DOHH2 (cell line): ENCODE results near the gene NDUFV2.

Experiments
- EZH2phosphoT487 ChIP-seq: fragments of 200-600 bp; sonication (generic); IDR thresholded peaks from 2 replicates; pipeline ENCODE4 v1.6.1; 2017; ENCODE audit warnings: borderline replicate concordance, mild to moderate bottlenecking, antibody characterized with exemption, low read length, moderate library complexity, mixed read lengths
- TF ChIP-seq, protein P1 (sequence below): fragments of 200-600 bp; sonication (generic); IDR thresholded peaks from one replicate; pipeline ENCODE4 v1.5.1; 2014; ENCODE audit warnings: antibody characterized with exemption, mild to moderate bottlenecking, low read depth, low read length; ENCODE audit not compliant: poor library complexity, severe bottlenecking

DNA sequence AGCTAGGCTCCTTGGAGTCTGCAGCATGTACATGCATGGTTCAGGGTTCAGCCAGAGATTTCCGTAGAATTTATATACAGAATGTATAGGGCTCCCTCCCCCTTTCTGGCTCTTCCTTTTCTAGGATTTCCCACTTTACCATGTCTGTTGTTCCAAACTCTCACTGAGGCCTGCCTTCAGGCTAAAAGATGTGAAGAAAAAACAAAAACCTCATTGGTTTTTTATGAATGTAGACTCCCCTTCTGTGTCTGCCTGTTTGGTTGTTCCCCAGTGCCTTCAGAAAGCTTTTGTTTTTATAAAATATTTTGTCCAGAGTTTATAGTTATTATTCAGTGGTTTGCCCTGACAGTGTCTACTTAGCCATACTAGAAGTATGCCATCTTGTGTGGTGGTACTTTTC is 3.6 kb downstream of the NDUFV2 start:
- TF ChIP-seq, protein P1, sequence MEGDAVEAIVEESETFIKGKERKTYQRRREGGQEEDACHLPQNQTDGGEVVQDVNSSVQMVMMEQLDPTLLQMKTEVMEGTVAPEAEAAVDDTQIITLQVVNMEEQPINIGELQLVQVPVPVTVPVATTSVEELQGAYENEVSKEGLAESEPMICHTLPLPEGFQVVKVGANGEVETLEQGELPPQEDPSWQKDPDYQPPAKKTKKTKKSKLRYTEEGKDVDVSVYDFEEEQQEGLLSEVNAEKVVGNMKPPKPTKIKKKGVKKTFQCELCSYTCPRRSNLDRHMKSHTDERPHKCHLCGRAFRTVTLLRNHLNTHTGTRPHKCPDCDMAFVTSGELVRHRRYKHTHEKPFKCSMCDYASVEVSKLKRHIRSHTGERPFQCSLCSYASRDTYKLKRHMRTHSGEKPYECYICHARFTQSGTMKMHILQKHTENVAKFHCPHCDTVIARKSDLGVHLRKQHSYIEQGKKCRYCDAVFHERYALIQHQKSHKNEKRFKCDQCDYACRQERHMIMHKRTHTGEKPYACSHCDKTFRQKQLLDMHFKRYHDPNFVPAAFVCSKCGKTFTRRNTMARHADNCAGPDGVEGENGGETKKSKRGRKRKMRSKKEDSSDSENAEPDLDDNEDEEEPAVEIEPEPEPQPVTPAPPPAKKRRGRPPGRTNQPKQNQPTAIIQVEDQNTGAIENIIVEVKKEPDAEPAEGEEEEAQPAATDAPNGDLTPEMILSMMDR = no peak
- no peak for TF ChIP-seq EZH2phosphoT487
